Left colon (tissue), 2 donors: ENCODE measurements around the gene GNPTAB. TPM values are rescaled to one million over a fixed set of nuclear protein-coding genes. Genes with fewer than 3 reads are reported as not detected.
A peak's percentile ranks its signal among the peaks of the same experiment; 100 is the strongest.
"Not testable (repeated sequence)": the region's sequence is repeated elsewhere in the genome, so short reads cannot be mapped to it uniquely, and the experiment has no call there.

Experiments used
- ATAC-seq: fragments of 200-7000 bp; cut with Tn5 transposase; one replicate; pipeline ENCODE4 v1.9.1; 2020; ENCODE audit warnings: mild to moderate bottlenecking, moderate library complexity
- DNase-seq, 2 donors: peaks; one replicate each; pipeline ENCODE4 v3.0.0-alpha.2; 2020
- intact Hi-C, 2 donors: fragments of 100-400 bp; cut with DNase I in 1 of 2; cut with micrococcal nuclease in 1 of 2; formaldehyde crosslinking; loops; one replicate each; pipeline versions ENCODE4 v1.11.2 to v1.14.0; 2022; cut with DNase I, micrococcal nuclease
- long read RNA-seq: library from polyadenylated mRNA; unstranded; transcript quantifications from one replicate; pipeline ENCODE4 v2.0.0, GENCODE V29; 2021
- total RNA-seq, 2 donors: library from RNA; stranded (reverse); fragmentation: NEBNext Ultra II Directional; extraction: Animal tissue kit (Norgen Biotek cat#: 25700); gene quantifications; one replicate each; pipeline ENCODE4 v1.2.1, GENCODE V29; 2021
- donor health status: DM: no; HTN: no; CAD: no.
- donor health status: DM: yes; HTN: yes; CAD: no.

The GNPTAB gene
- 10 to 100 TPM; 90.2 to 95.1 TPM for total RNA-seq
- long read RNA-seq, full-length matches to known transcripts, result 13 of 185 reads
- long read RNA-seq, partial matches to known transcripts, result 155 of 185 reads
- long read RNA-seq, other reads (novel, unspliced or antisense), result 17 of 185 reads

- intact Hi-C loops, result loop anchor here in 1 of 2 donors (10.0 kb wide), 1 partner anchor 56 kb away; no protein-coding TSS in a partner anchor
- ATAC-seq, result peak; percentile 89
- peak; percentile 91 to 96 for DNase-seq
Observed at GRCh38 chr12:101830367-101831325, at the start of gene GNPTAB. Gene GNPTAB, minus strand, starts transcription at chr12:101830959. Its CDS starts 284 bp downstream, at chr12:101830675.

- intact Hi-C loops, result no loop called here
- no peak for DNase-seq
Observed at GRCh38 chr12:101878243-101878821, 47.6 kb upstream of the GNPTAB start.

GRCh38 chr12:101877806-101878242, 47.1 kb upstream of the GNPTAB start:
- peak; percentile 16 for ATAC-seq
- peak in 1 of 2 donors; percentile 33 for DNase-seq

More at GRCh38 chr12:101878243-101878821, 47.6 kb upstream of the GNPTAB start:
- ATAC-seq, result no peak

GRCh38 chr12:101876861-101877805, 46.4 kb upstream of the GNPTAB start, which contains the start of gene DRAM1:
Gene DRAM1, plus strand, starts transcription at chr12:101877580. Its CDS starts 210 bp downstream, at chr12:101877790.
- ATAC-seq (peak; percentile 96), DNase-seq (peak; percentile 92 to 93)
- intact Hi-C loops, result no loop called here

More at GRCh38 chr12:101877806-101878242, 47.1 kb upstream of the GNPTAB start:
- intact Hi-C loops, result no loop called here

GRCh38 chr12:101876322-101876860, 45.6 kb upstream of the GNPTAB start:
- ATAC-seq, result no peak
- intact Hi-C loops, result no loop called here
- DNase-seq, result no peak

GRCh38 chr12:101875162-101875561, 44.4 kb upstream of the GNPTAB start:
- no peak for ATAC-seq
- intact Hi-C loops, result no loop called here
- no peak for DNase-seq

- intact Hi-C loops, result no loop called here
- ATAC-seq, result no peak
Observed at GRCh38 chr12:101870925-101871324, 40.2 kb upstream of the GNPTAB start.

GRCh38 chr12:101867619-101868018, 36.9 kb upstream of the GNPTAB start:
- DNase-seq, ATAC-seq, intact Hi-C loops: not testable (repeated sequence)

More at GRCh38 chr12:101870925-101871324, 40.2 kb upstream of the GNPTAB start:
- no peak for DNase-seq

GRCh38 chr12:101866615-101867373, 36.0 kb upstream of the GNPTAB start:
- ATAC-seq (no peak), DNase-seq (no peak)
- intact Hi-C loops, result no loop called here

- intact Hi-C loops, result no loop called here
- DNase-seq (no peak), ATAC-seq (no peak)
Observed at GRCh38 chr12:101863981-101864380, 33.2 kb upstream of the GNPTAB start.

- ATAC-seq (no peak), DNase-seq (no peak)
- intact Hi-C loops, result no loop called here
Observed at GRCh38 chr12:101862245-101862644, 31.5 kb upstream of the GNPTAB start.

GRCh38 chr12:101861688-101862087, 30.9 kb upstream of the GNPTAB start:
- DNase-seq, ATAC-seq, intact Hi-C loops: not testable (repeated sequence)

GRCh38 chr12:101859664-101860607, 29.2 kb upstream of the GNPTAB start:
- ATAC-seq, result no peak

GRCh38 chr12:101858361-101858760, 27.6 kb upstream of the GNPTAB start:
- ATAC-seq (no peak), DNase-seq (no peak)
- intact Hi-C loops, result no loop called here

More at GRCh38 chr12:101859664-101860607, 29.2 kb upstream of the GNPTAB start:
- DNase-seq, result no peak
- intact Hi-C loops, result no loop called here

- peak; percentile 85 for ATAC-seq
- intact Hi-C loops, result no loop called here
- DNase-seq, result no peak
Observed at GRCh38 chr12:101857043-101857558, 26.3 kb upstream of the GNPTAB start.

- DNase-seq, intact Hi-C loops, ATAC-seq: not testable (repeated sequence)
Observed at GRCh38 chr12:101856614-101857013, 25.9 kb upstream of the GNPTAB start.
